ENCODE results near the gene TGM2. TPM values are rescaled to one million over a fixed set of nuclear protein-coding genes. Genes with fewer than 3 reads are reported as not detected.

TGM2 gene
- total RNA-seq, 1 donor from 2014 or later = 135 TPM

GRCh38 chr20:38126932-38127621 is 38.0 kb downstream of the TGM2 start:
- DNase-seq (ENCODE audit: low read depth) = peak; percentile 52
- H3K4me3 ChIP-seq (ENCODE audit: low read depth, low read length) = no peak overlapping the region
- no peaks in the 10 kb centered on the region for H3K36me3 ChIP-seq (ENCODE audit: control insufficient read depth, insufficient read depth, low read length)
- H3K27me3 ChIP-seq (ENCODE audit: control insufficient read depth, insufficient read depth, low read length) = no peaks in the 10 kb centered on the region
- no peak for TF ChIP-seq CTCF (IDR thresholded peaks at IDR 0.05; ENCODE audit: insufficient read depth, low read length, poor library complexity, severe bottlenecking)

- no peak for TF ChIP-seq CTCF (IDR thresholded peaks at IDR 0.05; ENCODE audit: insufficient read depth, low read length, poor library complexity, severe bottlenecking)
- Histone ChIP-seq H3K27me3 (ENCODE audit: control insufficient read depth, insufficient read depth, low read length) (no peaks in the 10 kb centered on the region), H3K36me3 (ENCODE audit: control insufficient read depth, insufficient read depth, low read length) (no peaks in the 10 kb centered on the region), H3K4me3 (ENCODE audit: low read depth, low read length) (no peak overlapping the region)
- DNase-seq (ENCODE audit: low read depth) = no peak
Observed at GRCh38 chr20:38126146-38126921, 38.7 kb downstream of the TGM2 start.

GRCh38 chr20:38125157-38126056 is 39.7 kb downstream of the TGM2 start:
- no peak for TF ChIP-seq CTCF (IDR thresholded peaks at IDR 0.05; ENCODE audit: insufficient read depth, low read length, poor library complexity, severe bottlenecking)
- Histone ChIP-seq H3K27me3 (ENCODE audit: control insufficient read depth, insufficient read depth, low read length) (no peaks in the 10 kb centered on the region), H3K4me3 (ENCODE audit: low read depth, low read length) (no peak overlapping the region), H3K36me3 (ENCODE audit: control insufficient read depth, insufficient read depth, low read length) (no peaks in the 10 kb centered on the region)
- no peak for DNase-seq (ENCODE audit: low read depth)

- Histone ChIP-seq H3K27me3 (ENCODE audit: control insufficient read depth, insufficient read depth, low read length) (no peaks in the 10 kb centered on the region), H3K36me3 (ENCODE audit: control insufficient read depth, insufficient read depth, low read length) (no peaks in the 10 kb centered on the region), H3K4me3 (ENCODE audit: low read depth, low read length) (no peak overlapping the region)
- TF ChIP-seq CTCF (IDR thresholded peaks at IDR 0.05; ENCODE audit: insufficient read depth, low read length, poor library complexity, severe bottlenecking) = no peak
- no peak for DNase-seq (ENCODE audit: low read depth)
Observed at GRCh38 chr20:38123021-38123587, 42.0 kb downstream of the TGM2 start.

- Histone ChIP-seq H3K36me3 (ENCODE audit: control insufficient read depth, insufficient read depth, low read length) (no peaks in the 10 kb centered on the region), H3K27me3 (ENCODE audit: control insufficient read depth, insufficient read depth, low read length) (no peaks in the 10 kb centered on the region), H3K4me3 (ENCODE audit: low read depth, low read length) (no peak overlapping the region)
- no peak for DNase-seq (ENCODE audit: low read depth)
- no peak for TF ChIP-seq CTCF (IDR thresholded peaks at IDR 0.05; ENCODE audit: insufficient read depth, low read length, poor library complexity, severe bottlenecking)
Observed at GRCh38 chr20:38121741-38122140, 43.3 kb downstream of the TGM2 start.

All from kidney epithelial cell (primary cell).